GM06990 (cell line): ENCODE results near the gene GZMH.

ENCODE experiments used
- DNase-seq: peaks from one replicate; pipeline ENCODE4 v3.0.0-alpha.2; 2011; ENCODE audit not compliant: insufficient read length; ENCODE audit errors: extremely low read depth
- H3K27me3 ChIP-seq: replicated peaks from 2 replicates; pipeline ENCODE4 v1.6.0; 2011; ENCODE audit warnings: low read length; ENCODE audit not compliant: control insufficient read depth, insufficient read depth
- H3K36me3 ChIP-seq: 2 replicates; pipeline ENCODE4 v1.5.1; 2011; ENCODE audit warnings: low read length; ENCODE audit not compliant: control insufficient read depth, insufficient read depth
- H3K4me3 ChIP-seq: replicated peaks from 2 replicates; pipeline ENCODE4 v1.5.1; 2011; ENCODE audit warnings: low read depth, mild to moderate bottlenecking, control low read depth, low read length
- TF ChIP-seq, protein P1 (sequence below): IDR thresholded peaks from 2 replicates; pipeline ENCODE4 v1.5.1; 2011; ENCODE audit warnings: low read length, control low read depth, mild to moderate bottlenecking, inconsistent platforms; ENCODE audit not compliant: insufficient read depth, poor library complexity, severe bottlenecking

The GZMH gene

DNA sequence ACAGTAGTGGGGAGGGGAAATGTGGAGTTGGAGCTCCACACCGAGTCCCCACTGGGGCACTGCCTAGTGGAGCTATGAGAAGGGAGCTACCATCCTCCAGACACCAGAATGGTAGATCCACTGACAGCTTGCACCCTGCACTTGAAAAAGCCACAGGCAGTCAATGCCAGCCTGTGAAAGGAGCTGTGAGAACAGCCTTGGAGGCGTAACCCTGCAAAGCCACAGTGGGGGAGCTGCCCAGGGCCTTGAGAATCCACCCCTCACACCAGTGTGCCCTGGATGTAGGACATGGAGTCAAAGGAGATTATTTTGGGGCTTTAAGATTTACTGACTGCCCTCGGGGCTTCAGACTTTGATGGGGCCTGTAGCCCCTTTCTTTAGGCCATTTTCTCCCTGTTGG is 46.0 kb downstream of the GZMH start:
- Histone ChIP-seq H3K27me3 (no peaks in the 10 kb centered on the region), H3K36me3 (no peaks in the 10 kb centered on the region), H3K4me3 (no peak overlapping the region)
- no peak for DNase-seq
- TF ChIP-seq, protein P1, sequence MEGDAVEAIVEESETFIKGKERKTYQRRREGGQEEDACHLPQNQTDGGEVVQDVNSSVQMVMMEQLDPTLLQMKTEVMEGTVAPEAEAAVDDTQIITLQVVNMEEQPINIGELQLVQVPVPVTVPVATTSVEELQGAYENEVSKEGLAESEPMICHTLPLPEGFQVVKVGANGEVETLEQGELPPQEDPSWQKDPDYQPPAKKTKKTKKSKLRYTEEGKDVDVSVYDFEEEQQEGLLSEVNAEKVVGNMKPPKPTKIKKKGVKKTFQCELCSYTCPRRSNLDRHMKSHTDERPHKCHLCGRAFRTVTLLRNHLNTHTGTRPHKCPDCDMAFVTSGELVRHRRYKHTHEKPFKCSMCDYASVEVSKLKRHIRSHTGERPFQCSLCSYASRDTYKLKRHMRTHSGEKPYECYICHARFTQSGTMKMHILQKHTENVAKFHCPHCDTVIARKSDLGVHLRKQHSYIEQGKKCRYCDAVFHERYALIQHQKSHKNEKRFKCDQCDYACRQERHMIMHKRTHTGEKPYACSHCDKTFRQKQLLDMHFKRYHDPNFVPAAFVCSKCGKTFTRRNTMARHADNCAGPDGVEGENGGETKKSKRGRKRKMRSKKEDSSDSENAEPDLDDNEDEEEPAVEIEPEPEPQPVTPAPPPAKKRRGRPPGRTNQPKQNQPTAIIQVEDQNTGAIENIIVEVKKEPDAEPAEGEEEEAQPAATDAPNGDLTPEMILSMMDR, result no peak

DNA sequence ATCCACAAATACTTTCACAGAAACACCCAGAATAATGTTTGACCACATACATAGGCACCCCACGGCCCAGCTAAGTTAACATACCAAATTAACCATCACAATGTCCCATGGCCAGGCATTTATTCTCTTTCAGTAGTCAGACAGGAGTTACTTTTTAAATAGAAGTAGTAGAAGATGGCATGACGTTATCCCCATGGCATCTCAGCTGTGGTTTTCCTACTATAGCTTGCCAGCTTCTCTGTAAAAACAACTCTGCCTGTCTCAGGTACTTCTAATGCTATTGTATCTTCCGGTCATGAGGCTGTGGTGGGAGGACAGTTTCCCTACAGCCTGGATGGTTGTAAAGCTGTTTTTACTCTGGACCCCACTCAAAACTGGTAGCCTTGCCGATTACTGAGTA is 52.7 kb downstream of the GZMH start:
- Histone ChIP-seq H3K27me3 (no peaks in the 10 kb centered on the region), H3K4me3 (no peak overlapping the region), H3K36me3 (no peaks in the 10 kb centered on the region)
- no peak for DNase-seq
- TF ChIP-seq, protein P1, result no peak
